Measurements from ENCODE around the gene PPAN.

GRCh38 chr19:10159610-10160009 is 53.4 kb downstream of the PPAN start:
- TF ChIP-seq, protein P1, sequence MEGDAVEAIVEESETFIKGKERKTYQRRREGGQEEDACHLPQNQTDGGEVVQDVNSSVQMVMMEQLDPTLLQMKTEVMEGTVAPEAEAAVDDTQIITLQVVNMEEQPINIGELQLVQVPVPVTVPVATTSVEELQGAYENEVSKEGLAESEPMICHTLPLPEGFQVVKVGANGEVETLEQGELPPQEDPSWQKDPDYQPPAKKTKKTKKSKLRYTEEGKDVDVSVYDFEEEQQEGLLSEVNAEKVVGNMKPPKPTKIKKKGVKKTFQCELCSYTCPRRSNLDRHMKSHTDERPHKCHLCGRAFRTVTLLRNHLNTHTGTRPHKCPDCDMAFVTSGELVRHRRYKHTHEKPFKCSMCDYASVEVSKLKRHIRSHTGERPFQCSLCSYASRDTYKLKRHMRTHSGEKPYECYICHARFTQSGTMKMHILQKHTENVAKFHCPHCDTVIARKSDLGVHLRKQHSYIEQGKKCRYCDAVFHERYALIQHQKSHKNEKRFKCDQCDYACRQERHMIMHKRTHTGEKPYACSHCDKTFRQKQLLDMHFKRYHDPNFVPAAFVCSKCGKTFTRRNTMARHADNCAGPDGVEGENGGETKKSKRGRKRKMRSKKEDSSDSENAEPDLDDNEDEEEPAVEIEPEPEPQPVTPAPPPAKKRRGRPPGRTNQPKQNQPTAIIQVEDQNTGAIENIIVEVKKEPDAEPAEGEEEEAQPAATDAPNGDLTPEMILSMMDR (optimal IDR thresholded peaks at IDR 0.05 in 1 of 3, IDR thresholded peaks at IDR 0.05 in 1 of 3, conservative IDR thresholded peaks at IDR 0.05 in 1 of 3; ENCODE audit: extremely low read depth in 1 of 3, insufficient read depth in 2 of 3, low read length in 3 of 3) = no peak
- TF ChIP-seq EZH2 (IDR thresholded peaks at IDR 0.05; ENCODE audit: low read length) = no peak
